Ramos (cell line): ENCODE measurements around the gene EIF1AD.

ENCODE experiments used
- in situ Hi-C: fragments of 300-500 bp; cut with MboI; formaldehyde crosslinking; loops from one replicate; pipeline ENCODE4 v1.14.3; 2022; ENCODE audit warnings: low sequenced_read_pairs; ENCODE audit not compliant: unreplicated experiment

EIF1AD gene

GRCh38 chr11:65946655-65947054 lies 55.3 kb downstream of the EIF1AD start:
- in situ Hi-C loops, result no loop called here
